ENCODE measurements around the gene YDJC. TPM values are rescaled to one million over a fixed set of nuclear protein-coding genes. Genes with fewer than 3 reads are reported as not detected.
"Not testable (repeated sequence)": the region's sequence is repeated elsewhere in the genome, so short reads cannot be mapped to it uniquely, and the experiment has no call there.

YDJC gene
- total and polyA plus RNA-seq, 8 donors: 11.2 to 25.1 (median 14.4) TPM

DNA sequence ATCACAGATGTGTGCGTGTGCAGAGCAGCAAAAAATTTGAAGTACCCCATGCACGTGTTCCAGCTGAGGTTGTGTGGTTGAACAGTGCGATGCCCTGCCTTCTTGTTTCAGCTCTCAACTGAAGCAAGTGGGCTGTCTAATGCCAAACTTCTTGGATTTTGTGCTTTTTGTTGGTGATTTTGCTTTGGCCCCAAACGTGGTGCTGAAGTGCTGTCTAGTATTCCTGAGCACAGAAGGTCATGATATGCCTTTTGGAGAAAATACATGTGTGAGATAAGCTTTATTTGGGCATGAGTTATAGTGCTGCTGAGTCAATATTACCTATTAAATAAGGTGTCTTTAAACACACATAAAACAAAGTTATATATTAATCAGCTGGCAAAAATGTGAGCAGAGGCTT, 14.1 kb downstream of the YDJC start:
- no peak for DNase-seq
- no peak for FAIRE-seq
- ATAC-seq: peak; percentile 62 to 82 (median 70)
- Histone ChIP-seq H3K9me3 (no peaks in the 10 kb centered on the region), H3K36me3 (peaks cover 0 to 11% (median 5%) of the 10 kb centered on the region in 3 donors), H3K27me3 (no peaks in the 10 kb centered on the region), H3K4me1 (peaks cover 0 to 22% (median 5%) of the 10 kb centered on the region in 3 donors), H3K4me3 (no peak overlapping the region), H3K27ac (no peak overlapping the region)
- TF ChIP-seq, protein P1, sequence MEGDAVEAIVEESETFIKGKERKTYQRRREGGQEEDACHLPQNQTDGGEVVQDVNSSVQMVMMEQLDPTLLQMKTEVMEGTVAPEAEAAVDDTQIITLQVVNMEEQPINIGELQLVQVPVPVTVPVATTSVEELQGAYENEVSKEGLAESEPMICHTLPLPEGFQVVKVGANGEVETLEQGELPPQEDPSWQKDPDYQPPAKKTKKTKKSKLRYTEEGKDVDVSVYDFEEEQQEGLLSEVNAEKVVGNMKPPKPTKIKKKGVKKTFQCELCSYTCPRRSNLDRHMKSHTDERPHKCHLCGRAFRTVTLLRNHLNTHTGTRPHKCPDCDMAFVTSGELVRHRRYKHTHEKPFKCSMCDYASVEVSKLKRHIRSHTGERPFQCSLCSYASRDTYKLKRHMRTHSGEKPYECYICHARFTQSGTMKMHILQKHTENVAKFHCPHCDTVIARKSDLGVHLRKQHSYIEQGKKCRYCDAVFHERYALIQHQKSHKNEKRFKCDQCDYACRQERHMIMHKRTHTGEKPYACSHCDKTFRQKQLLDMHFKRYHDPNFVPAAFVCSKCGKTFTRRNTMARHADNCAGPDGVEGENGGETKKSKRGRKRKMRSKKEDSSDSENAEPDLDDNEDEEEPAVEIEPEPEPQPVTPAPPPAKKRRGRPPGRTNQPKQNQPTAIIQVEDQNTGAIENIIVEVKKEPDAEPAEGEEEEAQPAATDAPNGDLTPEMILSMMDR (IDR thresholded peaks at IDR 0.05): no peak
- intact Hi-C loops (cut with DNase I): no loop called here
- 34 to 38% methylated on average over 4 of the region's 4 CpGs for WGBS, 2 donors

DNA sequence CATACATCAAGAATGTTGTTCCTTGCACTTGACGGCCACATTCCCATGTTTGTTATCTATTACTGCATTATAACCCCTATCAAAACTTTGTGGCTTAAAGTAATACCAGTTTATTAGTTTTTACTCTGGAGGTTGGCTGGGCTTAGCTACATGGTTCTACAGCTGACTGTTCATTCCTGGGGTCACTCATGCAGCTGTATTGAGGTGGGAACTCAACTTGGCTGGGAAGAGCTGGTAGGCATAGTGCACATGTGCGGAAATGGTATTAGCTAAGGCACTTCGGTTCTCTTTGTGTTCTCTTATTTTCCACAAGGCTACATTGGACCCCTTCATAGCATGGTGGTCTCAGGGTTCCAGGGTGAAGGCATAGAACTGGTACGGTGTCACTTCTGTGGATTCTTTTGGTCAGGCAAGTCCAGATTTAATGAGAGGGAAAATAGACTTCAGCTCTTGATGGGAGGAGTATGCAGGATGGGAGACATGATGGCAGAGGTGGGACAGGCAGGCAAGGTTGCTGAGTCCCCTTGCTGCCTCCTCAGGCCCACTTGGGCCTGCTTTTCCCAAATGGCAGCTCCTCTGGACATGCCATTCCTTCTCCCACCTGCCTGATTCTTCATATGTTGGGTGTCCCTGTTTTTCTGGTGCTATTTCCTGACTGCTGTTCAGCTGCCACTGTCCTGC, 16.1 kb downstream of the YDJC start:
- intact Hi-C loops (cut with DNase I): loop anchor here in 1 of 3 donors (5.0 kb wide), 1 partner anchor 36 kb away; no protein-coding TSS in a partner anchor
- Histone ChIP-seq H3K27ac (no peak overlapping the region), H3K4me1 (peaks cover 0 to 10% (median 5%) of the 10 kb centered on the region in 3 donors), H3K9me3 (no peaks in the 10 kb centered on the region), H3K4me3 (no peak overlapping the region), H3K36me3 (peaks cover 0 to 11% (median 5%) of the 10 kb centered on the region in 3 donors), H3K27me3 (no peaks in the 10 kb centered on the region)
- TF ChIP-seq, protein P1 (IDR thresholded peaks at IDR 0.05): no peak
- 88% methylated on average over 4 of the region's 4 CpGs for WGBS, 2 donors
- FAIRE-seq (no peak), ATAC-seq (no peak), DNase-seq (no peak)

DNA sequence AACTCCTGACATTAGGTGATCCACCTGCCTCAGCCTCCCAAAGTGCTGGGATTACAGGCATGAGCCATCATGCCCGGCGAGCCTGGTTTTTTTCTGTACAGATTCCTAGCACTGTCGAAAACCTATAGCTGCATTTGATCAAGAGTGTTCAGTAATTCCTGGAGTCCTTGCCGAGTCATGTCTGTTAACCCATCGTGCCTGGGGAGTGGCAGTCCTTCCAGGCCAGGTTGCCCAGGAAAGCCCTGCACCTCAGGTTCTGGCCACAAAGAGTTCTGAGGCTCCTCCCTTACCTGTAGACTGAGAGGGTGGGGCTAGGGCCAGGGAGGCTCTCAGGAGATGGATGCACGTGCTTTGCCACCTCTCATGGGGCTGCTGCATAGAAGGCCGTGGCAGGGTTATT, 17.0 kb downstream of the YDJC start:
- intact Hi-C loops (cut with DNase I): loop anchor here in 1 of 3 donors (5.0 kb wide), 1 partner anchor 36 kb away; no protein-coding TSS in a partner anchor
- Histone ChIP-seq H3K9me3 (no peaks in the 10 kb centered on the region), H3K4me3 (no peak overlapping the region), H3K36me3 (peaks cover 0 to 11% (median 5%) of the 10 kb centered on the region in 3 donors), H3K4me1 (peaks cover 0 to 10% (median 5%) of the 10 kb centered on the region in 3 donors), H3K27ac (no peak overlapping the region), H3K27me3 (no peaks in the 10 kb centered on the region)
- FAIRE-seq (no peak), ATAC-seq (peak in 1 of 4 donors; percentile 20), DNase-seq (no peak)
- TF ChIP-seq, protein P1 (IDR thresholded peaks at IDR 0.05): no peak
- WGBS, 2 donors: 85 to 86% methylated on average over 7 of the region's 7 CpGs

DNA sequence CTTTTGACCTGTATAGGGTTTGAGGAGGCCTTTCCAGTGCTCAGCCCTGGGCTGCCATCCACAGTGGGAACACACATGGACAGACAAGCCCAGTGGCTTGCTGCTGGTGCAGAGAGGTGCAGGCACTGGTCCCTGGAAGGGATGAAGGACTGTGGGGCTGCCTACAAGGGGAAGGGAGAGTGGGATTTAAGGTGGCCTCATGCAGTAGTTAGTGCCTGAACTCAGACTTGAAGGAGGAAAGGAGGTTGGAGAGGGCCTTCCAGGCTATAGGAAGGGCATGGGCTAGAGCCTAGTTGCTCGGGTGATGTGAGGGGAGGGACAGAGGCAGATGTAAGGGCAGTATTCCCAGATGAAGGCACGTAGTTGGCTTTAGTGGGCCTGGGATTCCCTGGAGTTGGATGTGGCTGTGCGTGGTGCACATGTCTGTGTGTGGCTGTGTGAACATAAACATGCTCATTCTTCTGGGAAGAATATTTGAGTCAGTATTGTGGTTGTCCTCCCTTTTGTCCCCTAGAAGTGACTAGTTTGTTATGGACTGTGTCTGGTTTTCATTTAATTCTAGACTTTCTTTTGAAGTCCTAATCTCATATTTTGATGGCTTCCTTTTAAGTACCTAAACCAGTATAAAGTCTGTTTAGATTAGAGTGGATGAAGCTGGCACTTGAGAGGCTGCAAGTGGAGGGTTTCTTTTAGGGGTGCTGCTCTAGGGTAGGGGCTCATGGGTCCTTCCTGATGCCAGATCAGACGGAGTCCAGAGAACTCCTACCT, 18.4 kb downstream of the YDJC start:
- WGBS, 2 donors: 90% methylated on average over 4 of the region's 4 CpGs
- Histone ChIP-seq H3K36me3 (peaks cover 0 to 11% (median 5%) of the 10 kb centered on the region in 3 donors), H3K27me3 (no peaks in the 10 kb centered on the region), H3K27ac (no peak overlapping the region), H3K9me3 (no peaks in the 10 kb centered on the region), H3K4me3 (no peak overlapping the region), H3K4me1 (peaks cover 0 to 10% (median 5%) of the 10 kb centered on the region in 3 donors)
- intact Hi-C loops (cut with DNase I): loop anchor here in 1 of 3 donors (5.0 kb wide), 1 partner anchor 34 kb away; no protein-coding TSS in a partner anchor
- FAIRE-seq (no peak), DNase-seq (peak in 1 of 6 donors; percentile 10), ATAC-seq (no peak)
- TF ChIP-seq, protein P1 (IDR thresholded peaks at IDR 0.05): no peak

DNA sequence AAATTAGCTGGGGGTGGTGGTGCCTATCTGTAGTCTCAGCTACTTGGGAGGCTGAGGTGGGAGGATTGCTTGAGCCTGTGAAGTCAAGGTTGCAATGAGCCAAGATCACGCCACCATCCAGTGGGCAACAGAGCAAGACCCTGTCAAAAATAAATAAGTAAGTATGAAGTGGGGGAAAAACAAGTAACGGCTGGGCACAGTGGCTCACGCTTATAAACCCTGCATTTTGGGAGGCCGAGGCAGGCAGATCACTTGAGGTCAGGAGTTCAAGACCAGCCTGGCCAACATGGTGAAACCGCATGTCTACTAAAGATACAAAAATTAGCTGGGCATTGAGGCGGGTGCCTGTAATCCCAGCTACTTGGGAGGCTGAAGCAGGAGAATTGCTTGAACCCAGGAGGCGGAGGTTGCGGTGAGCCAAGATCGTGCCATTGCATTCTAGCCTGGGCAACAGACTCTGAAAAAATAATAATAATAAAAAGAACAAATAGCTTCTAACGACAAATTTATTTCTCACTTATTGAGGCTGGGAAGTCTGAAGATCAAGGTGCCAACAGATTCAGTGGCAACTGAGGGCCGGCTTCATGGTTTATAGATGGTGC, 20.2 kb downstream of the YDJC start:
- not testable (repeated sequence) for DNase-seq, ATAC-seq, H3K27ac ChIP-seq, H3K27me3 ChIP-seq, H3K9me3 ChIP-seq, H3K4me3 ChIP-seq, H3K4me1 ChIP-seq, FAIRE-seq
- WGBS, 2 donors: 97% methylated on average over 11 of the region's 11 CpGs
- peaks cover 0 to 11% (median 5%) of the 10 kb centered on the region in 3 donors for H3K36me3 ChIP-seq
- intact Hi-C loops (cut with DNase I): loop anchor here in 1 of 3 donors (5.0 kb wide), 1 partner anchor 32 kb away; no protein-coding TSS in a partner anchor
